Osteoblast (primary cell): ENCODE measurements around the gene ANKRD34A. TPM values are rescaled to one million over a fixed set of nuclear protein-coding genes. Genes with fewer than 3 reads are reported as not detected.

Source experiments
- DNase-seq: peaks from one replicate; pipeline ENCODE4 v3.0.0; 2011; ENCODE audit warnings: low spot score, mixed read lengths; ENCODE audit not compliant: insufficient read length; ENCODE audit errors: missing footprints
- H2AFZ ChIP-seq: 2 replicates; pipeline ENCODE4 v1.6.0; 2011; ENCODE audit warnings: mild to moderate bottlenecking, low read length
- H3K27ac ChIP-seq: 2 replicates; pipeline ENCODE4 v1.5.1; 2011; ENCODE audit warnings: mild to moderate bottlenecking, low read depth, low read length, moderate library complexity
- H3K27me3 ChIP-seq: 2 replicates; pipeline ENCODE4 v1.6.0; 2012; ENCODE audit warnings: mild to moderate bottlenecking, control low read depth, inconsistent platforms, low read length, moderate library complexity; ENCODE audit not compliant: insufficient read depth
- H3K36me3 ChIP-seq: 2 replicates; pipeline ENCODE4 v1.5.1; 2011; ENCODE audit warnings: mild to moderate bottlenecking, low read length, control low read depth, moderate library complexity; ENCODE audit not compliant: insufficient read depth
- H3K4me1 ChIP-seq: 2 replicates; pipeline ENCODE4 v1.5.1; 2011; ENCODE audit warnings: mild to moderate bottlenecking, low read length, control low read depth, moderate library complexity; ENCODE audit not compliant: insufficient read depth
- H3K4me2 ChIP-seq: 2 replicates; pipeline ENCODE4 v1.6.0; 2011; ENCODE audit warnings: mild to moderate bottlenecking, low read length; ENCODE audit not compliant: insufficient read depth
- H3K4me3 ChIP-seq: fragments of 200-600 bp; sonication (generic); 3 replicates; pipeline ENCODE4 v1.5.1; 2012; ENCODE audit warnings: mild to moderate bottlenecking, low read length, inconsistent platforms; ENCODE audit not compliant: insufficient read depth
- H3K79me2 ChIP-seq: 2 replicates; pipeline ENCODE4 v1.6.0; 2012; ENCODE audit warnings: mild to moderate bottlenecking, low read length, control low read depth, inconsistent platforms; ENCODE audit not compliant: insufficient read depth
- H3K9me3 ChIP-seq: 2 replicates; pipeline ENCODE4 v1.5.1; 2011; ENCODE audit warnings: low read depth, low read length, control low read depth
- H4K20me1 ChIP-seq: 2 replicates; pipeline ENCODE4 v1.6.0; 2012; ENCODE audit warnings: mild to moderate bottlenecking, low read length, control low read depth; ENCODE audit not compliant: insufficient read depth
- CTCF ChIP-seq: IDR thresholded peaks from 2 replicates; pipeline ENCODE4 v1.5.1; 2011; ENCODE audit warnings: mild to moderate bottlenecking, low read depth, low read length, moderate library complexity; ENCODE audit errors: extremely low read depth
- total RNA-seq: library from RNA; depleted of rRNA; stranded (reverse); fragments of >200 nt; gene quantifications from 2 replicates; pipeline ENCODE4 v1.2.3, GENCODE V29; 2012

The ANKRD34A gene
- total RNA-seq, 1 donor = 1.1 TPM

- TF ChIP-seq CTCF = no peak
- peak overlapping the region; percentile 80 for H3K4me3 ChIP-seq
- H2AFZ ChIP-seq = no peak overlapping the region
- DNase-seq = peak; percentile 48
- H3K9me3 ChIP-seq = no peaks in the 10 kb centered on the region
- peaks cover 33% of the 10 kb centered on the region for H3K4me1 ChIP-seq
- H3K79me2 ChIP-seq = peaks cover 66% of the 10 kb centered on the region
- H3K27ac ChIP-seq = no peak overlapping the region
- H3K4me2 ChIP-seq = peak overlapping the region; percentile 90
- peaks cover 6% of the 10 kb centered on the region for H4K20me1 ChIP-seq
- H3K36me3 ChIP-seq = no peaks in the 10 kb centered on the region
- H3K27me3 ChIP-seq = no peaks in the 10 kb centered on the region
These were observed 8.9 kb downstream of the ANKRD34A start for GRCh38 chr1:145955436-145955835.

GRCh38 chr1:145953861-145954260, 10.5 kb downstream of the ANKRD34A start:
- Histone ChIP-seq H2AFZ (no peak overlapping the region), H3K36me3 (no peaks in the 10 kb centered on the region), H3K27me3 (no peaks in the 10 kb centered on the region), H3K4me2 (no peak overlapping the region), H3K27ac (no peak overlapping the region), H4K20me1 (peaks cover 15% of the 10 kb centered on the region), H3K4me3 (no peak overlapping the region), H3K9me3 (no peaks in the 10 kb centered on the region), H3K4me1 (peaks cover 33% of the 10 kb centered on the region), H3K79me2 (peaks cover 80% of the 10 kb centered on the region)
- DNase-seq = no peak
- TF ChIP-seq CTCF = no peak

GRCh38 chr1:145952903-145953302, 11.5 kb downstream of the ANKRD34A start:
- no peak for DNase-seq
- Histone ChIP-seq H4K20me1 (peaks cover 15% of the 10 kb centered on the region), H2AFZ (no peak overlapping the region), H3K4me1 (peaks cover 24% of the 10 kb centered on the region), H3K4me2 (no peak overlapping the region), H3K36me3 (peaks cover 4% of the 10 kb centered on the region), H3K27me3 (no peaks in the 10 kb centered on the region), H3K79me2 (peaks cover 89% of the 10 kb centered on the region), H3K4me3 (no peak overlapping the region), H3K9me3 (no peaks in the 10 kb centered on the region), H3K27ac (no peak overlapping the region)
- no peak for TF ChIP-seq CTCF

GRCh38 chr1:145951526-145951925, 12.8 kb downstream of the ANKRD34A start:
- Histone ChIP-seq H3K4me3 (no peak overlapping the region), H2AFZ (no peak overlapping the region), H3K27me3 (no peaks in the 10 kb centered on the region), H4K20me1 (peaks cover 15% of the 10 kb centered on the region), H3K4me1 (peaks cover 18% of the 10 kb centered on the region), H3K36me3 (peaks cover 16% of the 10 kb centered on the region), H3K4me2 (no peak overlapping the region), H3K79me2 (peaks cover 94% of the 10 kb centered on the region), H3K27ac (no peak overlapping the region), H3K9me3 (no peaks in the 10 kb centered on the region)
- no peak for TF ChIP-seq CTCF
- no peak for DNase-seq
